Uterus (tissue), 2 donors: ENCODE measurements around the gene RAB11FIP5.

Experiments used
- POLR2A ChIP-seq, 2 donors: fragments of 450-650 bp; IDR thresholded peaks; one replicate each; pipeline ENCODE4 v1.6.1; 2016; ENCODE audit warnings: antibody characterized with exemption in 2 of 2, mild to moderate bottlenecking in 1 of 2, moderate library complexity in 1 of 2
- TF ChIP-seq, protein P1 (sequence below), 4 experiments: fragments of 200-600 bp in 2 of 4; fragments of 450-650 bp in 2 of 4; sonication (generic) in 2 of 4; IDR thresholded peaks; one replicate each; pipeline ENCODE4 v1.5.1; 2016 to 2019; ENCODE audit warnings: antibody characterized with exemption in 4 of 4, mild to moderate bottlenecking in 2 of 4, moderate library complexity in 1 of 4

DNA sequence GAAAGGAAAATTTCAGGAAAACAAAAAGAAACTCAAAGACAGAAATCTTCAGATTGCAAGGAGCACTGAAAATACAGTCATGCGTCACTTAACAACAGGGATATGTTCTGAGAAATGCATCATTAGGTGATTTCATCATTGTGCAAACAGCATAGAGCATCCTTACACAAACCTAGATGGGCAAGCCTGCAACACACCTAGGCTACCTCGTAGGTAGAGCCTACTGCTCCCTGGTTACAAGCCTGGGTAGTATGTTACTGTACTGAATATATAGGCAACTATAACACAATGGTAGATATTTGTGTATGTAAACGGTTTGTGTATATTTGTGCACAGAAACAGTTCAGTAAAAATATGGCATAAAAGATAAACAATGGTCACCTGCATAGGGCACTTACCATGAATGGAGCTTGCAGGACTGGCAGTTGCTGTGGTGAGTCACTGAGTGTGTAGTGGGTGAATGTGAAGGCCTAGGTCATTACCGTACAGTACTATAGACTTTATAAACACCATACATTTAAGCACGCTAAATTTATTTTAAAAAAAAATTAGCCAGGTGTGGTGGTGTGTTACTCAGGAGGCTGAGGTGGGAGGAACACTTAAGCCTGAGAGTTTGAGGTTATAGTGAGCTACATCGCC, 74.7 kb downstream of the RAB11FIP5 start:
- TF ChIP-seq POLR2A (IDR thresholded peaks at IDR 0.05), result no peak
- TF ChIP-seq, protein P1, sequence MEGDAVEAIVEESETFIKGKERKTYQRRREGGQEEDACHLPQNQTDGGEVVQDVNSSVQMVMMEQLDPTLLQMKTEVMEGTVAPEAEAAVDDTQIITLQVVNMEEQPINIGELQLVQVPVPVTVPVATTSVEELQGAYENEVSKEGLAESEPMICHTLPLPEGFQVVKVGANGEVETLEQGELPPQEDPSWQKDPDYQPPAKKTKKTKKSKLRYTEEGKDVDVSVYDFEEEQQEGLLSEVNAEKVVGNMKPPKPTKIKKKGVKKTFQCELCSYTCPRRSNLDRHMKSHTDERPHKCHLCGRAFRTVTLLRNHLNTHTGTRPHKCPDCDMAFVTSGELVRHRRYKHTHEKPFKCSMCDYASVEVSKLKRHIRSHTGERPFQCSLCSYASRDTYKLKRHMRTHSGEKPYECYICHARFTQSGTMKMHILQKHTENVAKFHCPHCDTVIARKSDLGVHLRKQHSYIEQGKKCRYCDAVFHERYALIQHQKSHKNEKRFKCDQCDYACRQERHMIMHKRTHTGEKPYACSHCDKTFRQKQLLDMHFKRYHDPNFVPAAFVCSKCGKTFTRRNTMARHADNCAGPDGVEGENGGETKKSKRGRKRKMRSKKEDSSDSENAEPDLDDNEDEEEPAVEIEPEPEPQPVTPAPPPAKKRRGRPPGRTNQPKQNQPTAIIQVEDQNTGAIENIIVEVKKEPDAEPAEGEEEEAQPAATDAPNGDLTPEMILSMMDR (IDR thresholded peaks at IDR 0.05), result no peak
